ENCODE measurements around the gene PHF10. TPM values are rescaled to one million over a fixed set of nuclear protein-coding genes. Genes with fewer than 3 reads are reported as not detected.
"Not testable (repeated sequence)": the region's sequence is repeated elsewhere in the genome, so short reads cannot be mapped to it uniquely, and the experiment has no call there.

The PHF10 gene
- total RNA-seq, 1 donor, result 64.5 TPM

- no peaks in the 10 kb centered on the region for H3K27me3 ChIP-seq (ENCODE audit: insufficient read depth, low read length)
- H3K4me1 ChIP-seq (ENCODE audit: insufficient read depth, low read length), result peaks cover 35% of the 10 kb centered on the region
- H3K9me3 ChIP-seq (ENCODE audit: low read depth, low read length), result no peaks in the 10 kb centered on the region
- peak overlapping the region; percentile 71 for H3K4me3 ChIP-seq (ENCODE audit: low read length)
Measured at GRCh38 chr6:169702840-169703246, 21.5 kb downstream of the PHF10 start.

GRCh38 chr6:169701954-169702839 is 22.1 kb downstream of the PHF10 start, which contains the start of the genes C6orf120 and WDR27:
Gene C6orf120 (plus strand): TSS chr6:169702126. CDS start chr6:169702460, 334 bp downstream.
Gene WDR27 (minus strand): TSS chr6:169702029. CDS start chr6:169689005, 13,024 bp downstream.
- Histone ChIP-seq H3K4me1 (ENCODE audit: insufficient read depth, low read length) (peaks cover 35% of the 10 kb centered on the region), H3K4me3 (ENCODE audit: low read length) (peak within 1 kb of the TSS; percentile 71), H3K27me3 (ENCODE audit: insufficient read depth, low read length) (no peaks in the 10 kb centered on the region), H3K9me3 (ENCODE audit: low read depth, low read length) (no peaks in the 10 kb centered on the region)

GRCh38 chr6:169701311-169701953 is 22.9 kb downstream of the PHF10 start:
- peaks cover 35% of the 10 kb centered on the region for H3K4me1 ChIP-seq (ENCODE audit: insufficient read depth, low read length)
- no peaks in the 10 kb centered on the region for H3K27me3 ChIP-seq (ENCODE audit: insufficient read depth, low read length)
- H3K4me3 ChIP-seq (ENCODE audit: low read length), result peak overlapping the region; percentile 71
- H3K9me3 ChIP-seq (ENCODE audit: low read depth, low read length), result no peaks in the 10 kb centered on the region

- peaks cover 4% of the 10 kb centered on the region for H3K9me3 ChIP-seq (ENCODE audit: low read depth, low read length)
- H3K4me1 ChIP-seq (ENCODE audit: insufficient read depth, low read length), result peaks cover 35% of the 10 kb centered on the region
- no peaks in the 10 kb centered on the region for H3K27me3 ChIP-seq (ENCODE audit: insufficient read depth, low read length)
- H3K4me3 ChIP-seq (ENCODE audit: low read length), result no peak overlapping the region
Measured at GRCh38 chr6:169700296-169700695, 24.0 kb downstream of the PHF10 start.

- H3K9me3 ChIP-seq (ENCODE audit: low read depth, low read length), result not testable (repeated sequence)
Measured at GRCh38 chr6:169697115-169697514, 27.2 kb downstream of the PHF10 start.

GRCh38 chr6:169695131-169695530 is 29.2 kb downstream of the PHF10 start:
- Histone ChIP-seq H3K4me3 (ENCODE audit: low read length) (no peak overlapping the region), H3K27me3 (ENCODE audit: insufficient read depth, low read length) (no peaks in the 10 kb centered on the region), H3K4me1 (ENCODE audit: insufficient read depth, low read length) (peaks cover 5% of the 10 kb centered on the region), H3K9me3 (ENCODE audit: low read depth, low read length) (peaks cover 10% of the 10 kb centered on the region)

More at GRCh38 chr6:169697115-169697514, 27.2 kb downstream of the PHF10 start:
- not testable (repeated sequence) for H3K4me3 ChIP-seq (ENCODE audit: low read length); H3K27me3 ChIP-seq (ENCODE audit: insufficient read depth, low read length)
- H3K4me1 ChIP-seq (ENCODE audit: insufficient read depth, low read length), result peaks cover 17% of the 10 kb centered on the region

- H3K4me3 ChIP-seq (ENCODE audit: low read length), result no peak overlapping the region
- peaks cover 16% of the 10 kb centered on the region for H3K9me3 ChIP-seq (ENCODE audit: low read depth, low read length)
- no peaks in the 10 kb centered on the region for H3K27me3 ChIP-seq (ENCODE audit: insufficient read depth, low read length)
- no peaks in the 10 kb centered on the region for H3K4me1 ChIP-seq (ENCODE audit: insufficient read depth, low read length)
Measured at GRCh38 chr6:169692516-169692915, 31.8 kb downstream of the PHF10 start.

GRCh38 chr6:169691260-169691659 is 33.0 kb downstream of the PHF10 start:
- Histone ChIP-seq H3K4me3 (ENCODE audit: low read length) (no peak overlapping the region), H3K9me3 (ENCODE audit: low read depth, low read length) (peaks cover 24% of the 10 kb centered on the region), H3K27me3 (ENCODE audit: insufficient read depth, low read length) (no peaks in the 10 kb centered on the region), H3K4me1 (ENCODE audit: insufficient read depth, low read length) (no peaks in the 10 kb centered on the region)

GRCh38 chr6:169689287-169689686 is 35.0 kb downstream of the PHF10 start:
- no peak overlapping the region for H3K4me3 ChIP-seq (ENCODE audit: low read length)
- H3K9me3 ChIP-seq (ENCODE audit: low read depth, low read length), result peaks cover 33% of the 10 kb centered on the region
- H3K27me3 ChIP-seq (ENCODE audit: insufficient read depth, low read length), result no peaks in the 10 kb centered on the region
- no peaks in the 10 kb centered on the region for H3K4me1 ChIP-seq (ENCODE audit: insufficient read depth, low read length)

- H3K27me3 ChIP-seq (ENCODE audit: insufficient read depth, low read length), result no peaks in the 10 kb centered on the region
- no peaks in the 10 kb centered on the region for H3K4me1 ChIP-seq (ENCODE audit: insufficient read depth, low read length)
- H3K4me3 ChIP-seq (ENCODE audit: low read length), result no peak overlapping the region
- H3K9me3 ChIP-seq (ENCODE audit: low read depth, low read length), result peaks cover 27% of the 10 kb centered on the region
Measured at GRCh38 chr6:169685860-169686259, 38.4 kb downstream of the PHF10 start.

GRCh38 chr6:169684056-169684455 is 40.2 kb downstream of the PHF10 start:
- no peaks in the 10 kb centered on the region for H3K4me1 ChIP-seq (ENCODE audit: insufficient read depth, low read length)
- peaks cover 27% of the 10 kb centered on the region for H3K9me3 ChIP-seq (ENCODE audit: low read depth, low read length)
- no peak overlapping the region for H3K4me3 ChIP-seq (ENCODE audit: low read length)
- H3K27me3 ChIP-seq (ENCODE audit: insufficient read depth, low read length), result no peaks in the 10 kb centered on the region

GRCh38 chr6:169678342-169678741 is 46.0 kb downstream of the PHF10 start:
- no peaks in the 10 kb centered on the region for H3K27me3 ChIP-seq (ENCODE audit: insufficient read depth, low read length)
- no peaks in the 10 kb centered on the region for H3K9me3 ChIP-seq (ENCODE audit: low read depth, low read length)
- H3K4me1 ChIP-seq (ENCODE audit: insufficient read depth, low read length), result no peaks in the 10 kb centered on the region
- no peak overlapping the region for H3K4me3 ChIP-seq (ENCODE audit: low read length)

GRCh38 chr6:169677096-169677495 is 47.2 kb downstream of the PHF10 start:
- H3K27me3 ChIP-seq (ENCODE audit: insufficient read depth, low read length), result no peaks in the 10 kb centered on the region
- no peaks in the 10 kb centered on the region for H3K4me1 ChIP-seq (ENCODE audit: insufficient read depth, low read length)
- no peak overlapping the region for H3K4me3 ChIP-seq (ENCODE audit: low read length)
- no peaks in the 10 kb centered on the region for H3K9me3 ChIP-seq (ENCODE audit: low read depth, low read length)

- H3K27me3 ChIP-seq (ENCODE audit: insufficient read depth, low read length), result no peaks in the 10 kb centered on the region
- no peaks in the 10 kb centered on the region for H3K9me3 ChIP-seq (ENCODE audit: low read depth, low read length)
- H3K4me1 ChIP-seq (ENCODE audit: insufficient read depth, low read length), result peaks cover 1% of the 10 kb centered on the region
- no peak overlapping the region for H3K4me3 ChIP-seq (ENCODE audit: low read length)
Measured at GRCh38 chr6:169675011-169675410, 49.3 kb downstream of the PHF10 start.

GRCh38 chr6:169671563-169671962 is 52.7 kb downstream of the PHF10 start:
- peaks cover 9% of the 10 kb centered on the region for H3K4me1 ChIP-seq (ENCODE audit: insufficient read depth, low read length)
- H3K9me3 ChIP-seq (ENCODE audit: low read depth, low read length), result no peaks in the 10 kb centered on the region
- H3K4me3 ChIP-seq (ENCODE audit: low read length), result no peak overlapping the region
- H3K27me3 ChIP-seq (ENCODE audit: insufficient read depth, low read length), result no peaks in the 10 kb centered on the region
